PC-9 (cell line): ENCODE measurements around the gene OAS2. TPM values are rescaled to one million over a fixed set of nuclear protein-coding genes. Genes with fewer than 3 reads are reported as not detected.

Experiments used
- BruUV-seq: library from RNA; stranded (reverse); fragments of 400-500 nt; replicated peaks from 2 replicates; lab custom pipeline; 2021; lab: Mats Ljungman, UMichigan
- CTCF ChIA-PET: fragments of 300-600 bp; sonication (Branson Sonifier 250); formaldehyde crosslinking; loops from one replicate; lab custom pipeline; 2022; ENCODE audit warnings: antibody characterized with exemption; lab: Charles Lee
- POLR2A ChIA-PET: fragments of 300-600 bp; sonication (Branson Sonifier 250); formaldehyde crosslinking; loops from one replicate; lab custom pipeline; 2022; ENCODE audit warnings: antibody characterized with exemption; ENCODE audit not compliant: unreplicated experiment; lab: Charles Lee
- DNase-seq, 2 experiments: peaks; one replicate each; pipeline versions ENCODE4 v3.0.0 to v3.0.0-alpha.2; 2015 to 2022; ENCODE audit warnings: mixed read lengths in 1 of 2
- H2AFZ ChIP-seq: fragments of 200-600 bp; sonication (generic); 2 replicates; pipeline ENCODE4 v1.8.1; 2017; ENCODE audit warnings: antibody characterized with exemption
- H3F3A ChIP-seq: fragments of 200-600 bp; sonication (generic); 2 replicates; pipeline ENCODE4 v1.8.1; 2017; ENCODE audit warnings: antibody characterized with exemption, mild to moderate bottlenecking, low read depth; ENCODE audit not compliant: insufficient read depth
- H3K27ac ChIP-seq: fragments of 200-600 bp; sonication (generic); 2 replicates; pipeline ENCODE4 v1.6.1; 2016; ENCODE audit warnings: mixed run types
- H3K27me3 ChIP-seq: fragments of 200-600 bp; sonication (generic); 2 replicates; pipeline ENCODE4 v1.6.1; 2016; ENCODE audit warnings: low read depth, mixed run types; ENCODE audit not compliant: insufficient read depth
- H3K36me3 ChIP-seq: fragments of 200-600 bp; sonication (generic); 2 replicates; pipeline ENCODE4 v1.6.1; 2016; ENCODE audit warnings: low read depth, mixed run types
- H3K4me1 ChIP-seq: fragments of 200-600 bp; sonication (generic); replicated peaks from 2 replicates; pipeline ENCODE4 v1.6.1; 2016; ENCODE audit warnings: mixed run types; ENCODE audit not compliant: insufficient read depth
- H3K4me2 ChIP-seq: fragments of 200-600 bp; sonication (generic); 2 replicates; pipeline ENCODE4 v1.6.1; 2017; ENCODE audit warnings: mixed run types
- H3K4me3 ChIP-seq: fragments of 200-600 bp; sonication (generic); 2 replicates; pipeline ENCODE4 v1.6.1; 2016; ENCODE audit warnings: mixed run types
- H3K79me2 ChIP-seq: fragments of 200-600 bp; sonication (generic); 2 replicates; pipeline ENCODE4 v1.6.1; 2017; ENCODE audit warnings: low read depth, mixed run types
- H3K9me2 ChIP-seq: fragments of 200-600 bp; sonication (generic); 2 replicates; pipeline ENCODE4 v1.8.1; 2017; ENCODE audit warnings: mild to moderate bottlenecking; ENCODE audit not compliant: insufficient read depth
- H3K9me3 ChIP-seq: fragments of 200-600 bp; sonication (generic); 2 replicates; pipeline ENCODE4 v1.8.1; 2016; ENCODE audit warnings: low read depth; ENCODE audit not compliant: insufficient read depth
- H4K20me1 ChIP-seq: fragments of 200-600 bp; sonication (generic); 2 replicates; pipeline ENCODE4 v1.8.1; 2017; ENCODE audit not compliant: insufficient read depth
- EZH2 ChIP-seq: fragments of 200-600 bp; sonication (generic); IDR thresholded peaks from 2 replicates; pipeline ENCODE4 v1.8.0; 2017; ENCODE audit warnings: antibody characterized with exemption, low read depth
- intact Hi-C: fragments of 100-400 bp; cut with micrococcal nuclease; formaldehyde crosslinking; loops from one replicate; pipeline ENCODE4 v1.10.0; 2022; ENCODE audit not compliant: unreplicated experiment
- total RNA-seq: library from RNA; stranded (reverse); gene quantifications from 2 replicates; pipeline ENCODE4 v1.2.3, GENCODE V29; 2021
- TF ChIP-seq, protein P1 (sequence below): fragments of 200-600 bp; sonication (generic); conservative IDR thresholded peaks from 2 replicates; pipeline ENCODE4 v1.6.1; 2017; ENCODE audit warnings: mixed run types, antibody characterized with exemption, mild to moderate bottlenecking, moderate library complexity

The OAS2 gene
- total RNA-seq, 1 experiment from 2014 or later, result 0.98 TPM

DNA sequence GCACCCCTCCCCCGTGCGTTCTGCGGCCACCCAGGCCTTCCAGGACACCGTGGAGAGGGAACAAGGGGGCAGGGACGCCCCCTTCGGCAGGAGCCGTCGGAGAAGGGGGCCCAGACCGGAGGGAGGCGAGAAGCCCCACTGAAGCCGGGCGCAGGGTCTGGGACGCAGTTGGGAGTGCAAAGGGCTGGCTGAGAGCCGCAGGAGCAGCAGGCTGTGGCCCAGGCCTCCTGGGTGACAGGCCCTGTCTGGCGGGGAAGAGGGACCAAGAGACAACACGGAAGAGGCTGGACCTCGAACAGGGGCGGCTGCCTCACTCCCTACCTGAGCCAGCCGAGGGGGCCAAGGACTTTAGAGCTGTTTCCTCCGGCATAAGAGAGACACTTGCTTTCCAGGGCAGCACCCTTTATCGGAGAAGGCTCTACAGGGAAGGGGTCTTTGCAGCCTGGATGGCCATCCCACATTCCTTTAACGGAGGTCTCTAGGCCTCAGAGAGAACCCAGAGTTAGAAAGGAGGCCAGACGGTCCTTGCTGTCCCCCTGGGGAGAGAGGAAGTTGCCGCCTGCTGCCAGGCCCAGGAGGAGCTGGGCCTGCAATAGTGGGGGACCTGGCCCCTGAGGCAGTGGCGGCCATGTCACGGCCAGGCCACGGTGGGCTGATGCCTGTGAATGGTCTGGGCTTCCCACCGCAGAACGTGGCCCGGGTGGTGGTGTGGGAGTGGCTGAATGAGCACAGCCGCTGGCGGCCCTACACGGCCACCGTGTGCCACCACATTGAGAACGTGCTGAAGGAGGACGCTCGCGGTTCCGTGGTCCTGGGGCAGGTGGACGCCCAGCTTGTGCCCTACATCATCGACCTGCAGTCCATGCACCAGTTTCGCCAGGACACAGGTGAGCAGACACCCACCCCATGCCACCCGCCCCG lies 79.5 kb downstream of the OAS2 start:
- intact Hi-C loops, result no loop called here
- TF ChIP-seq, protein P1, sequence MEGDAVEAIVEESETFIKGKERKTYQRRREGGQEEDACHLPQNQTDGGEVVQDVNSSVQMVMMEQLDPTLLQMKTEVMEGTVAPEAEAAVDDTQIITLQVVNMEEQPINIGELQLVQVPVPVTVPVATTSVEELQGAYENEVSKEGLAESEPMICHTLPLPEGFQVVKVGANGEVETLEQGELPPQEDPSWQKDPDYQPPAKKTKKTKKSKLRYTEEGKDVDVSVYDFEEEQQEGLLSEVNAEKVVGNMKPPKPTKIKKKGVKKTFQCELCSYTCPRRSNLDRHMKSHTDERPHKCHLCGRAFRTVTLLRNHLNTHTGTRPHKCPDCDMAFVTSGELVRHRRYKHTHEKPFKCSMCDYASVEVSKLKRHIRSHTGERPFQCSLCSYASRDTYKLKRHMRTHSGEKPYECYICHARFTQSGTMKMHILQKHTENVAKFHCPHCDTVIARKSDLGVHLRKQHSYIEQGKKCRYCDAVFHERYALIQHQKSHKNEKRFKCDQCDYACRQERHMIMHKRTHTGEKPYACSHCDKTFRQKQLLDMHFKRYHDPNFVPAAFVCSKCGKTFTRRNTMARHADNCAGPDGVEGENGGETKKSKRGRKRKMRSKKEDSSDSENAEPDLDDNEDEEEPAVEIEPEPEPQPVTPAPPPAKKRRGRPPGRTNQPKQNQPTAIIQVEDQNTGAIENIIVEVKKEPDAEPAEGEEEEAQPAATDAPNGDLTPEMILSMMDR, result no peak
- no peak for TF ChIP-seq EZH2
- ChIA-PET CTCF (no interaction called here), POLR2A (no interaction called here)
- Histone ChIP-seq H3K27ac (no peak overlapping the region), H3K4me3 (no peak overlapping the region), H3K9me3 (no peaks in the 10 kb centered on the region), H3K79me2 (no peaks in the 10 kb centered on the region), H3K27me3 (peaks cover 78% of the 10 kb centered on the region), H2AFZ (no peak overlapping the region), H3F3A (no peaks in the 10 kb centered on the region), H4K20me1 (no peaks in the 10 kb centered on the region), H3K36me3 (no peaks in the 10 kb centered on the region), H3K4me1 (no peaks in the 10 kb centered on the region), H3K4me2 (no peak overlapping the region), H3K9me2 (no peaks in the 10 kb centered on the region)
- BruUV-seq, result no TSS peak
- no peak for DNase-seq

DNA sequence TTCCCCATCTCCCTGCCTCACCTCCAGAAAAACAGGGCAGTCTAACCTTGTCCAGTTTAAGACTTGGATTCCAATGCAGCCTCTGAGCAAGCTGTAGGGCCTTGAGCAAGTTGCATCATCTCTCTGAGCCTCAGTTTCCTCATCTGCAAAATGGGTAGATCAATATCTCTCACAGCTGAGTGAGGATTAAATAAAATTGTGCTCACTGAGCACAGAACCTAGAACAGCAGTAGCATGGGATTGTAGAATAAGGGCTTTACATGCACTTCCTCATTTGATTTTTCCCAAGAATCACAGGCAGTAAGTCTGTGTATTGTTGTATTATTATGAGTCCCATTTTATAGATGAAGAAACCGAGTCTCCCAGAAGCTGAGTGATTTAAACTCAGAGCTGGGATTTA lies 80.2 kb downstream of the OAS2 start:
- CTCF ChIA-PET, result no interaction called here
- no TSS peak for BruUV-seq

DNA sequence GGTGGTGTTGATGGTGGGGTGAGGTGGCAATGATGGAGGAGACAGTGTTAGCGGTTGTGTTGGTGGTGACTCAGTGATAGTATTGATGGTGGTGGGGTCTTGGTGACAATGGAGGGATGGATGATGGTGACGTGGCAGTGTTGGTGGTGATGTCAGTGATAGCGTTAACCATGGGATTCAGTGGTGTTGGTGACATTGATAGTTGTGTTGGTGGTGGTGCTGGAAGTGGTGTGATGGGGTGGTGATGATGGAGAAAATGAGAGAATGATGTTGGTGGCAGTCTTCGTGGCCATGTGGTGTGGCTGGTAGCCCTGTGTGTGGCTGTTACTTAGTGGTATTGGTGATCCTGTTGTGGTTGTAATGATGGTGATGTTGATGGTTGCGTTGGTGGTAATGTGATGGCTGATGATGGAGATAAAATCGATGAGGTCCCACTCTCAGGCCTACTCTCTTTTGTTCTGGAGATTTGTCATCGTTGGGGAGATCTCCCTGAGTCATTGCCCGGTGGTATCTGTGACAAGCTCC lies 80.8 kb downstream of the OAS2 start:
- no TSS peak for BruUV-seq
- Histone ChIP-seq H3K36me3 (no peaks in the 10 kb centered on the region), H3K4me2 (no peak overlapping the region), H2AFZ (no peak overlapping the region), H3K27ac (no peak overlapping the region), H3K4me3 (no peak overlapping the region), H3K9me3 (no peaks in the 10 kb centered on the region), H3F3A (no peaks in the 10 kb centered on the region), H4K20me1 (no peaks in the 10 kb centered on the region), H3K4me1 (no peaks in the 10 kb centered on the region), H3K9me2 (no peaks in the 10 kb centered on the region), H3K27me3 (peaks cover 83% of the 10 kb centered on the region), H3K79me2 (no peaks in the 10 kb centered on the region)
- ChIA-PET POLR2A (no interaction called here), CTCF (no interaction called here)
- DNase-seq, result no peak
- intact Hi-C loops, result no loop called here
- TF ChIP-seq, protein P1, result no peak
- no peak for TF ChIP-seq EZH2

More for the DNA sequence above, 80.2 kb downstream of the OAS2 start:
- Histone ChIP-seq H3K4me1 (no peaks in the 10 kb centered on the region), H3K27ac (no peak overlapping the region), H3K36me3 (no peaks in the 10 kb centered on the region), H3K79me2 (no peaks in the 10 kb centered on the region), H3K4me3 (no peak overlapping the region), H3K27me3 (peaks cover 80% of the 10 kb centered on the region), H3K4me2 (no peak overlapping the region), H3K9me2 (no peaks in the 10 kb centered on the region), H4K20me1 (no peaks in the 10 kb centered on the region), H3K9me3 (no peaks in the 10 kb centered on the region), H3F3A (no peaks in the 10 kb centered on the region), H2AFZ (no peak overlapping the region)
- intact Hi-C loops, result no loop called here
- DNase-seq, result no peak
- POLR2A ChIA-PET, result no interaction called here
- no peak for TF ChIP-seq EZH2
- TF ChIP-seq, protein P1, result no peak
